Measurements from ENCODE around the gene FAM221B.

Gene FAM221B

GRCh38 chr9:35862328-35862727 is 33.8 kb upstream of the FAM221B start:
- ATAC-seq (ENCODE audit: insufficient read depth, low read depth), result no peak
- Histone ChIP-seq H3K4me1 (ENCODE audit: insufficient read depth, low read length) (no peaks in the 10 kb centered on the region), H3K9me3 (ENCODE audit: insufficient read depth, low read length, severe bottlenecking) (no peaks in the 10 kb centered on the region), H3K27me3 (ENCODE audit: insufficient read depth, low read length, poor library complexity) (no peaks in the 10 kb centered on the region), H2AFZ (ENCODE audit: low read depth, low read length) (no peak overlapping the region), H4K20me1 (ENCODE audit: insufficient read depth, low read length) (no peaks in the 10 kb centered on the region), H3K36me3 (ENCODE audit: insufficient read depth, low read length) (no peaks in the 10 kb centered on the region), H3K27ac (ENCODE audit: low read length) (no peak overlapping the region), H3K4me2 (ENCODE audit: insufficient read depth, low read length) (no peak overlapping the region), H3K4me3 (ENCODE audit: low read depth in 1 of 2, low read length in 2 of 2) (no peak overlapping the region), H3K79me2 (ENCODE audit: insufficient read depth, low read length) (no peaks in the 10 kb centered on the region), H3K9ac (ENCODE audit: low read depth, low read length) (no peak overlapping the region)
- no peak for TF ChIP-seq CTCF (IDR thresholded peaks at IDR 0.05; ENCODE audit: borderline replicate concordance, extremely low read depth, low read length, poor library complexity, severe bottlenecking)
- no peak for TF ChIP-seq EZH2 (IDR thresholded peaks at IDR 0.05; ENCODE audit: borderline replicate concordance, low read depth, low read length, severe bottlenecking)
- no peak for DNase-seq

GRCh38 chr9:35861161-35861897 is 32.8 kb upstream of the FAM221B start:
- H3K36me3 ChIP-seq (ENCODE audit: insufficient read depth, low read length), result no peaks in the 10 kb centered on the region
- no peak overlapping the region for H2AFZ ChIP-seq (ENCODE audit: low read depth, low read length)
- H4K20me1 ChIP-seq (ENCODE audit: insufficient read depth, low read length), result no peaks in the 10 kb centered on the region
- no peak overlapping the region for H3K4me2 ChIP-seq (ENCODE audit: insufficient read depth, low read length)
- no peak for TF ChIP-seq EZH2 (IDR thresholded peaks at IDR 0.05; ENCODE audit: borderline replicate concordance, low read depth, low read length, severe bottlenecking)
- no peak for TF ChIP-seq CTCF (IDR thresholded peaks at IDR 0.05; ENCODE audit: borderline replicate concordance, extremely low read depth, low read length, poor library complexity, severe bottlenecking)
- no peak overlapping the region for H3K27ac ChIP-seq (ENCODE audit: low read length)
- H3K79me2 ChIP-seq (ENCODE audit: insufficient read depth, low read length), result no peaks in the 10 kb centered on the region
- no peak overlapping the region for H3K9ac ChIP-seq (ENCODE audit: low read depth, low read length)
- no peaks in the 10 kb centered on the region for H3K27me3 ChIP-seq (ENCODE audit: insufficient read depth, low read length, poor library complexity)
- ATAC-seq (ENCODE audit: insufficient read depth, low read depth), result no peak
- no peak overlapping the region for H3K4me3 ChIP-seq (ENCODE audit: low read depth in 1 of 2, low read length in 2 of 2)
- H3K4me1 ChIP-seq (ENCODE audit: insufficient read depth, low read length), result no peaks in the 10 kb centered on the region
- DNase-seq, result no peak
- H3K9me3 ChIP-seq (ENCODE audit: insufficient read depth, low read length, severe bottlenecking), result no peaks in the 10 kb centered on the region

GRCh38 chr9:35859990-35860339 is 31.4 kb upstream of the FAM221B start:
- Histone ChIP-seq H3K27ac (ENCODE audit: low read length) (no peak overlapping the region), H3K4me1 (ENCODE audit: insufficient read depth, low read length) (no peaks in the 10 kb centered on the region), H4K20me1 (ENCODE audit: insufficient read depth, low read length) (no peaks in the 10 kb centered on the region), H3K79me2 (ENCODE audit: insufficient read depth, low read length) (no peaks in the 10 kb centered on the region), H3K36me3 (ENCODE audit: insufficient read depth, low read length) (no peaks in the 10 kb centered on the region), H3K9me3 (ENCODE audit: insufficient read depth, low read length, severe bottlenecking) (no peaks in the 10 kb centered on the region), H2AFZ (ENCODE audit: low read depth, low read length) (no peak overlapping the region), H3K4me3 (ENCODE audit: low read depth in 1 of 2, low read length in 2 of 2) (no peak overlapping the region), H3K9ac (ENCODE audit: low read depth, low read length) (no peak overlapping the region), H3K27me3 (ENCODE audit: insufficient read depth, low read length, poor library complexity) (no peaks in the 10 kb centered on the region), H3K4me2 (ENCODE audit: insufficient read depth, low read length) (no peak overlapping the region)
- no peak for TF ChIP-seq EZH2 (IDR thresholded peaks at IDR 0.05; ENCODE audit: borderline replicate concordance, low read depth, low read length, severe bottlenecking)
- no peak for TF ChIP-seq CTCF (IDR thresholded peaks at IDR 0.05; ENCODE audit: borderline replicate concordance, extremely low read depth, low read length, poor library complexity, severe bottlenecking)
- ATAC-seq (ENCODE audit: insufficient read depth, low read depth) (no peak), DNase-seq (no peak)
